SH-SY5Y (cell line): ENCODE measurements around the gene RUFY1.

ENCODE experiments used
- GATA2 ChIP-seq: IDR thresholded peaks from 2 replicates; pipeline ENCODE4 v1.6.1; 2011; ENCODE audit warnings: mild to moderate bottlenecking, low read depth, low read length
- GATA3 ChIP-seq: IDR thresholded peaks from 2 replicates; pipeline ENCODE4 v1.6.1; 2011; ENCODE audit warnings: low read depth, mild to moderate bottlenecking, low read length, moderate library complexity

Gene RUFY1

DNA sequence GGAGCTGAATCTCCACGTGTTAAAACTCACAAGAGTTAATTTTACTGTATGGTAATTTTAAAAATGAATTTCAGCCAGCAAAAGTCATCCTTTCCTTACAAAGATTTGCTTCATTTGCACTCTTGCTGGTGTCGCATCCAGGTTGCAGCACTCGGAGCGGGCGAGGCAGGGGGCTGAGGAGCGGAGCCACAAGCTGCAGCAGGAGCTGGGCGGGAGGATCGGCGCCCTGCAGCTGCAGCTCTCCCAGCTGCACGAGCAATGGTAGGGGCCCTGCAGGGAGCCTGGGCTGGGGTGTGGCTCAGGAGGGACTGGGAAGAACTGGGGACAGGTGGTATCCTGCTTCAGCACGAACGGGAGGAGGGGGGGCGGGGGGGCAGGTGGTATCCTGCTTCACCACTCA, 46.1 kb downstream of the RUFY1 start:
- TF ChIP-seq GATA3: no peak
- TF ChIP-seq GATA2: no peak

- TF ChIP-seq GATA3: no peak
- TF ChIP-seq GATA2: no peak
Measured at GRCh38 chr5:179599100-179599499, 48.7 kb downstream of the RUFY1 start.

GRCh38 chr5:179599566-179599965, 49.2 kb downstream of the RUFY1 start:
- no peak for TF ChIP-seq GATA3
- no peak for TF ChIP-seq GATA2

DNA sequence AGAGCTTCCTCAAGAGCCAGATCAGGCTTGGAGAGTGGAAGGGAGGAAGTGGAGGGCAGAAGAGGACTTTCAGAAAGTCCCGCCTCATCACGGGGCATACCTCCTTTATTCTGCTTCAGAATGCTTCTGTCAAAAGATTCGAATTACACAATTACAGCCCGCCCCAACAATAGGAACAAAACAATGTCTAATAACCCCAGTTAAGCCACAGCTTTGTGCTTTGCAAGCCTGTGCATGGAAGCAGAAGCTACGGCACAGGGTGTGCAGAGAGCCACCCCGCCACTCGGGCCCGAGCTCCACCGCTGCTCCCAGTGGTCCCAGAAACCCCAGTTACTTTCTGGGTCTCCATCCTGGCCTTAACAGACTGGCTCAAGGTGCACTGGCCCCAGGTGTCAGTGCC, 49.6 kb downstream of the RUFY1 start:
- TF ChIP-seq GATA2: no peak
- no peak for TF ChIP-seq GATA3

GRCh38 chr5:179601871-179602625, 51.7 kb downstream of the RUFY1 start:
- TF ChIP-seq GATA3 (no peak), GATA2 (no peak)

- TF ChIP-seq GATA2 (no peak), GATA3 (no peak)
Measured at GRCh38 chr5:179603308-179603707, 53.0 kb downstream of the RUFY1 start.

GRCh38 chr5:179605026-179605833, 54.9 kb downstream of the RUFY1 start:
- TF ChIP-seq GATA3 (no peak), GATA2 (no peak)

GRCh38 chr5:179606071-179606909, 55.9 kb downstream of the RUFY1 start:
- TF ChIP-seq GATA2 (no peak), GATA3 (no peak)

DNA sequence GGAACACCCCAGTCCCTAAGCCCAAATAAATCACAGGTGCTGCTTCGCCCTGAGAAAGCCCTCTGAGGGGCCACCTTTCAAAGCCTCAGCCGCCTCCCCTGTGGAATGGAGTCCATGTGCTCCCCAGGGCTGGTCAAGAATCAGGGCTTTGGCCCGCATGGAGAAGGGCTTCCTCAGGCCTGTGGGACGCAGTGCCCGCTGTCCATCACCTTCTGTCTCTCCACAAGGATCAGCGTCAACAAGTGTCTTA, 56.5 kb downstream of the RUFY1 start:
- TF ChIP-seq GATA3: no peak
- TF ChIP-seq GATA2: no peak

DNA sequence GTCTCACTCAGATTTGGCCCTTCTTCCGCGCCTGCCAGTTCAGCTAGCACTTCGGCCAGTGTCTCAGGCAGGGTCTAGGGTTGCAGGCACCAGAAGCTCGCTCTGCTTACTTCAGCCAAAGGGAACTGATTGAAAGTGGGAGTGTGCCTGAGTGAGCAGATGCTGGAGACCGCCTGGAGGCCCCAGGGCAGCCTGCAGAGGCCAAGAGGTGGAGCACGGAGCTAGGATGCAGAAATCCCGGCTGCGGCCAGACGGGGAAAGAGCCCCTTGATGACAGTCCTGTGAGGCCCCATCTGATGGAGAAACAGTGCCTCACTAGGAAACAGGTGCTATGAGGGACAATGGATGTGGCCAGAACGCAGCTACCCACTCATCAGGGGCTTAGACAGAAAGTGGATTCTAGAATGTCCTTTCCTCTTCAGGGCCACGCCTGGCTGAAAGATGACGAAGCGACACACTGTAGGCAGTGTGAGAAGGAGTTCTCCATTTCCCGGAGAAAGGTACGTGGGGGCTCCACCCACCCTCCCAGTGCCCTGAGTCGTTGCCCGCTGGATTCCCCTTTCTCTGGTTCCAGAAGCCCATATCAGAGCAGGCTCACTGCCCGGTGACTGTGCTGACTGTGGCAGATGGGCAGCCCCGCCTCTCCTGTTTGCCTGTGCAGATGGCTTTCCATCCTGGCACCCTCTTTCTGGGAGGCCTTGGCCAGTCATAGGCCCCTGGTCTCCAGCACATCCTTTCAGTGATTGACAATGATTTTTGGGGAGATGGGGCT, 57.0 kb downstream of the RUFY1 start:
- no peak for TF ChIP-seq GATA2
- TF ChIP-seq GATA3: no peak

- TF ChIP-seq GATA3: no peak
- TF ChIP-seq GATA2: no peak
Measured at GRCh38 chr5:179608131-179608581, 57.8 kb downstream of the RUFY1 start.

GRCh38 chr5:179609834-179610108, 59.4 kb downstream of the RUFY1 start:
- no peak for TF ChIP-seq GATA3
- TF ChIP-seq GATA2: no peak

GRCh38 chr5:179610109-179610902, 60.0 kb downstream of the RUFY1 start:
- TF ChIP-seq GATA2 (no peak), GATA3 (no peak)
